ENCODE data around the gene SOX30. TPM values are rescaled to one million over a fixed set of nuclear protein-coding genes. Genes with fewer than 3 reads are reported as not detected.

SOX30 gene
- total RNA-seq, 1 donor from 2014 or later, result not detected

DNA sequence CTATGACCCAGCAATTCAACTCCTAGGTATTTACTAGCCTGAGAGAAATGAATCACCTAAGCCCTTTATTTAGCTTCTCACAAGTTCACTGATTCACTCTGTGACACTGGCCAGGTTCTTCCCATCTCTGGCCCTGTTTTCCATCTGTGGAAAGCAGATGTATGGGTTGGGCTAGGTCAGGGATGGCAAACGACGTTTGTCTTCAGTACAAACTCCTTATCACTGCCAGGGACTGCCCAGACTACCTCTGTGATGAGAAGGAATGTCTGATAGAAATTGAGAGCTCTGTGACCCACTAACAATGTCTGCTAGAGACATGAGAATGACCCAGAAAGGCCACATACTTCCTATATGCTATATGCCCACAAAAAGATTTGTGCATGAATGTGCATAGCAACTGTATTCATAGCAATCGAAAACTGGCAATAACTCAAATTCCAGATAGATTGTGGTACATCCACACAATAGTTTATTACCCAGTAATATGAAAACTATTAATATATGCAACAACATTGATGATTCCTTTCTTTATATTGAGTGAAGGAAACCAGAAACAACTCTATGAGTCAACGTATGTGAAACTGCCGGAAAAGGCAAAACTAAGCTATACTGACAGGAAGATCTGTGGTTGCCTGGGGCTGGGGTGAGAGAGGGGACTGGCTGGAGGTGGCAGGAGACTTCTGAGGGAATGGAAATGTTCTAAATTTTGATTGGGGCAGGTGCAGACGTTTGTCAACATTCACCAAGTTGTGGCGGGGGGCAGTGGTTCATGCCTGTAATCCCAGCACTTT lies 44.7 kb downstream of the SOX30 start:
- peak; percentile 35 to 64 for DNase-seq (ENCODE audit: low read depth in 2 of 2)

DNA sequence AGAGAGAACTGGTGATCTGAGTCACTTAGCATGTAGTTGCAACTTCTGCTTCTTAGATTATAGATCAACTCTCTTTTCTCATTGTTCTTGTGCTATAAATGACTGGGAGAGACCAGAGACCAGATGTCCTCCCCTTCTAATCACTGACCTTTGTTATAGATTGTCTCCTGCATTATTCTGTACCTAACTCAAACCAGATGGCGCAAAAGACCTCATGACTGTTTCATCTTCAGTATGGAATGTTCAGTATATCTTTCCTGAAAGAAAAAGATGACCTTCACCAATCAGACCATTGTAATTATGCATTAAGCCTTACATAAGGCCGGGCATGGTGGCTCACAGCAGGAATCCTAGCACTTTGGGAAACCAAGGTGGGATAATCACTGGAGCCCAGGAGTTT lies 46.2 kb downstream of the SOX30 start:
- DNase-seq (ENCODE audit: low read depth in 2 of 2), result no peak

DNA sequence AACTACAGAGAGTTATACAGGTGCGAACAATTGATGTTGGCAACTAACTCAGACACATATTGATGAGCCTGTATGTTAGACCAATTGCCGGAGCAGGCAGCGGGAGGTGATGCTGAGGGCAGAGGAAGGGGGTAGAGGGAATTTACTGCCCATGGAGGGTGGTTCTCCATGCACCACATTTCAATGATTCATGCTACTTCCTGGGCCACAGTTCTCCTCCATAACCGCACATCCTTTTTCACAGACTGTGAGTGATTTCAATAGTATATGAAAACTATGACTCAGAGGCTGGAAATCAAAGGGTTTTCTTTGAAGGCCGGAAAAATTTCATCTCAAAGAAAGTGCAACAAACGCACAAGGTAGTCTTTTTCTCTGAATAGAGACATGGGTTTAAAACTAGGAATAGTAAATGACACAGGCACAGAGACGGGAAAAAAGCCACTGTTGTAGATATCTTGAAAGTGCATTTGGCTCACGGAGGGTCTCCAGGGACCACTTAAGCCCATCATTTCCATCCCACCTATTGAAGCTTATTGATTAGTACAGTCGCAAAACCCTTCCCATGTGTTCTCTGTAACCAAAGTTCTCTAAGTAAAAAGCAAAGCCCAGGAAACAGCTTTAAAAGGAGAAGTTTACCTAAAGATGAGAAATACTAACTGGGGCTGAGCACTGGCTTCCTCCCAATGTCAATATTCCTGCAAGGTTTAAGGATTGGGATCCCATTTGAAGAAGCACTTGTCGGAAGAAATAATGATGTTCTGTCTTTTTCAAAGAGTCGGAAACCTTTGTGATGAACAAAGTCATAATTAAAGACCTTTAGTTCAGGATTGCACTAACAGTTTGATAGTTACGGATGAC lies 48.7 kb downstream of the SOX30 start:
- peak in 1 of 2 donors; percentile 91 for DNase-seq (ENCODE audit: low read depth in 2 of 2)

DNA sequence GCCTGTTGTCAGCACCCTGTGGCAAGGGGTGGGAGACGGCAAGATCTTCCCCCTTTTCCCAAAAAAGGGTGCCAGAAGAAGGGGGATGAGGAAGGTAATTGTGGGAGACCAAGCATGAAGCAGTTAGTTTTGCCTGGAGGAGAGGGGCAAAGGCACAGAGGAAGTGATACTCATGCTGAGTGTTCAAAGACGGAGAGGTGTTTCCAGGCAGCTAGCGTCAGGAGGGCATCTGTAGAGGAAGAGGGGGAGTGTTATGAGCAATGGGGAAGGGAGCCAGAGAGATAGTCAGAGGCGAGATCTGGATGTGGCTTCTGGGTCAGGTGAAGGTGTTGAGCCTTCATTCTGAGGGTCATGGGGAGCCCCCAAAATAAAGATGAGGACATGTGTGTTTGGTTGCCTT lies 49.7 kb downstream of the SOX30 start:
- DNase-seq (ENCODE audit: low read depth in 2 of 2), result peak in 1 of 2 donors; percentile 69

DNA sequence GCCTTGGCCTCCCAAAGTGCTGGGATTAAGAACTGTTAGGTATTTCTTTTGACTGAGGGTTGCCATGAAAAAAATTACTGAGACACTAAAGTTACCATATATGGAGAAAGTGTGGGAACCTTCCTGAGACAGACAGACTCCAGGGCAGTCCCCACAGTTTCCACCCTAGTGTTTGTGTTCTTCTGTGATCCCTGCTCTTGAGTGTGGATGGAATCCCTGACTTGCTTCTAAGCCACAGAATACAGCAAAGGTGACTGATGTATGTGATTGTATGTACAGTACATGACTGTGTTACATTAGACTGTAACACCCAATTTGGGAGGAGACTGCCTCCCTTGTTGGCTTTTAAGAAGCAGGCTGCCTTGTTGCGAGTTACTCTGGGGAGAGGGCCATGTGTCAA lies 52.0 kb downstream of the SOX30 start:
- no peak for DNase-seq (ENCODE audit: low read depth in 2 of 2)

DNA sequence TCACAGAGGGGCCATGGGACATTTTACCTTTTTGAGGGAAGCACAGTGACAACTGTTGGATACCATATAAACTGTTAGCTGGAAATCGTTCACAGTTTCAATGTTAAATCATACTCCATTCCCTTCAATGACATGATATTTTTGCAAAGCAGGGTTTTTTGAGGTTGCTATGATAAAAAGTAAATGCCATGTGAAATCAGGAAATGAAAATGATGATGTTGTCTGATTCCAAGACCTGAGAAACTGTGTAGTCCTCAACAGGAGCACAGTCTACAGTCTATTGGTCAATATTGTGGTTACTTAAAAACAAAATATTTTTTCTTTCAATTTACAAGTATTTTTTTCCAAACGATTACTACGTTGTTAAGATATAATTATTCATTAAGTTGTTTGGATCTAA lies 52.7 kb downstream of the SOX30 start:
- no peak for DNase-seq (ENCODE audit: low read depth in 2 of 2)

DNA sequence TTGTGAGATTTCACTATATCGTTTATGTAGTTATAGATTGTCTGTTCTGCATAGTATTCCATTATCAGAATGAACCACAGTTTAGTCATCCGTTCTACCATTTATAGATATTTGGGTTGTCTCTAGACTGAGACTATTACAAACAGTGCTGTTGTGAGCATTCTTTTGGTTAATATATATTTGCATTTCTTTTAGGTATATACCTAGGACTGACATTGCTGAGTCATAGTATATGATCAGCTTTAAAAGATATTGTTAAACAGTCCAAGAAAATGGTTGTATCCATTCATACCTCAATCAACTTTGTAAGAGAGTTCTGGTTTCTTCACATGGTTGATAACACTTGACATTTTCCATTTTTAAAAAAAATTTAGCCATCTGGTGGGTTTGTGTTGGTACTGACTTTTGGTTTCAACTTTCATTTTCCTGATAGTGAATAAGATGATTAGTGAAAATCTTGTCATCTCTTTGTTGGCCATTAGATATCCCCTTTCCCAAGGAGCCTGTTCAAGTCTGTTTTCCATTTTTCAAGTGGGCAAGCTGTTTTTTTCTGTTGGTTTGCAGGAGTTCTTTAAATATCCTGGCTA lies 53.8 kb downstream of the SOX30 start:
- no peak for DNase-seq (ENCODE audit: low read depth in 2 of 2)

DNA sequence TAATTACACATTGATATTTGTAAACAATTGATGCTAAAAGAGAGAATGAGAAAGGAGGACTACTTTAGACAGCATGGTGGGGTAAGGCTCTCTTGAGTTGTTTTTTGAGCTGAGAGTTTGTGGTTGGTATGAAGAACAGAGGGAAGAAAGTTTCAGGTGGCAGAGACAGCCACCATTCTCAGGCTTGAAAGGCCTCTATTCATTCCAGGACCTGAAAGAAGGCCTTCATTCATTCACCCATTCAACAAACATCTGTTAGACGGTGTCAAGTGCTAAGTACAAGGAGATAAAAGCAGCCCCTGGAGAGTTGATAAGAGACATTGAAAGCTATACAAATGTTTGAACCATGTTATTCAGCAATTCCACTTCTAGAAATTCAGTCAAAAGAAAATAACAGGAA lies 55.0 kb downstream of the SOX30 start:
- DNase-seq (ENCODE audit: low read depth in 2 of 2), result no peak

DNA sequence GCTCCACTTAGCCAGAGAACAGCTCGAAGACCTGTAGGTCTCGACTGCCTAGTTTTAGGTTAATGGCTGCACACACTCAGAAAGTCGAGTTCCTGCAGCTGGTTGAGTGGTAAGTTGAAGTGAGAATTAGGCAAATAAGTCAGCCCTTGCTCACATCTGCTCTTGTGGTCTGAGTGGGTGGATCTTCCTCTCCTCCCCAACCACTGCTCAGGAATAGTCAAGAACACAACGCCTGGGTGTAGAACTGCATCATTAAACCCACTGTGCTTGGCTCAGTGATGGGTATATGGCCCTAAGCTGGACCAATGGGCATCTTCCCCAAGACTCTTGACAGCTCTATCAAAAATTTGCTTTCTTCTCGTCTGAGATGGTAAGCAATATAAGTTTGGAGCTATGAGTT lies 55.8 kb downstream of the SOX30 start:
- no peak for DNase-seq (ENCODE audit: low read depth in 2 of 2)

DNA sequence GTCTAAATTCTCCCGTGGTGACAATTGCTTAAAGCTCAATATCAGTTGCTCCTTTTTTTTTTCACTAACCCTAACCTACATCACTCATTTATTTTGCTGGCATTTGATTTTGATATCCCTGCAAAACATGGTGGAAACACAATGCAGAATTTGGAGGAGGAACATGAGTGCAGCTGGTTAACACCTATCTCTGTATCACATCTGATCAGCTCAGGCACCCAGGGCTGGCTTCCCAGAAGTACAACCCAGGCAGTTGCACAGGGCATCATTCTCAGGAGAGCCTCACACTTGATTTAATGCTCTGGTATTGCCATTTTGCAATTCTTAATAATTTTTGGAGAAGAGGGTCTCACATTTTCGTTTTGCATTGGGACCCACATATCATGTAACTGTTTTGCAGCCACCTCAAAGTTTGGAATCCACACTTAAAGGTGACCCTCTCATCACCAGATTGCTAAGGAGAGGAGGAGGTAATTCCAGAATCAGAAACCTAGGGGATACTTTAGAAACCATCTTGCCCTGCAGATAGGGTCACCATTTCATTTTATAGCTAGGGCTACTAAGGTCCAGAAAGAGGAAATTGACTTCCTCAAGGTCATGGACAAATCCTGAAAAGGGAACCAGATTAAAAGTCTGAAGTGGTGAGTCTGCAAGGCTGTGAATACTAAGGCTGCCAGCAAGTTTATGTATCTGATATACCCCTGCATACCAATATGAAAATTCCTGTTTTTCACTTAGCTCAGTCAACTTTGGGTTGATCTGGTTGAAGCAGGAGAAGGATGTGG lies 57.4 kb downstream of the SOX30 start:
- DNase-seq (ENCODE audit: low read depth in 2 of 2), result no peak

DNA sequence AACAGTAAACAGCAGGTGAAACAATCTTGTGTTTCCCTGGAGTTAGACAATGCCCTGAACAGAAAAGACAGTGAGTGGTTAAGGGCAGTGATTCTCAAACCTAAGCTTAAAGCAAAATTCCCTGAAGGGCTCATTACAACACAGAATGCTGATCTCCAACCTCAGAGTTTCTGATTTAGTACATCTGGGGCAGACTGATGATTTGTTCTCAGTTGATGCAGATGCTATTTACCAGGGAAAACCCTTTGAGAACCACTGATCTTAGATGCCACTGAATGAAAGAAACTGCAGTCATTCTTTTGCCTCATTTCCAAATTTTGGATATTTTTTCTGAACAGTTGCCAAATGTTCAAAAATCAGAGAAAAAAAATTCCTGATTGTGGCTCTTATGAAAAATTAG lies 58.0 kb downstream of the SOX30 start:
- DNase-seq (ENCODE audit: low read depth in 2 of 2), result no peak

DNA sequence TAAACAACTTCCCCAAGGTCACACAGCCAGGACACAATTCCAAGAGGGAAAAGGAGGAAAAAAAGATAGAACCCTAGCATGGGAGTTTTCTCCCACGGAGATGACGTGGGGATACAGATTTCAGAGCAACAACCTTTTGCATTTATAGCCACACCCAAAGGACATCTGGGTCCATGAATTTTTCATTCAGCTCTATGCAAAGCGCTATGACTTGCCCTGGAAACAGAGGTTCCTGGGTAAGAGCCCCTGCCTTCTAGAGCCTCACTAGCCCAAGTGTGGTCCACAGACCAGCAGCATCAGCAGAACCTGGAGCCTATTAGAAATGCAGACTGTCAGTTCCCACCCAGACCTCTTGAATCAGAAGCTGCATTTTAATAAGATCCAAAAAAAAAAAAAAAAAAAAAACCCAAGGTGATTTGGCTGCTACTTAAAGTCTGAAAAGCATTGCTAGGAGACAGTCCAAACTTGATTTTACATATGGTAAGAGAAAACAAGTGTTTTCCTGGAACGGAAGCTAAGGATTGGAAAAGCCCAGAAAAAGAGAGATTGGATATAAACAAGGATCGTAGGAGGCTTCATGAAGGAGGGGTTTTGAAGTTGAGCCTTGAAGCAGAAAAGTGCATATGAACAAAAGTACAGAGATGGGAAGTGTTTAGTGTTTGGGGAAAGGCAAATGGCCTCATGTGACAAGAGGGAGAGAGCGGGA lies 59.0 kb downstream of the SOX30 start:
- DNase-seq (ENCODE audit: low read depth in 2 of 2), result peak in 1 of 2 donors; percentile 37

DNA sequence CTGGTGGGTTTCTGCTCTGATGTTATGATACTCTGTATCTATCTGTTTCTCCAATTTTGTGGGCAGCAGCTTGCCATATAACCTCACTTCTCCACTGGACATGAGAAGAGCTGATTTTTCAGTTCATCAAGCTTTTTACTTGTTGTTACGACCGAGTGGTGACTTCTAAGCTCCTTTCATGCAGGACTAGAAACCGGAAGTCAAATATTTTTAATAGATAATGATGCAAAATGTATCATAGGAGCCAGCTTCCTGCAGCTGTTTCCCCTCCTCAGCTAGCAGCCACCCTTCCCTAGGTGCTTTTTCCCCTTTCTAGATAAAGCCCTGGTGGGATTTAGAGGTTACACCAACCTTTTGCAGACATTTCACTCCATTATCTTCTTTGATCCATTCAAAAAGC lies 59.6 kb downstream of the SOX30 start:
- DNase-seq (ENCODE audit: low read depth in 2 of 2), result peak; percentile 81 to 90

DNA sequence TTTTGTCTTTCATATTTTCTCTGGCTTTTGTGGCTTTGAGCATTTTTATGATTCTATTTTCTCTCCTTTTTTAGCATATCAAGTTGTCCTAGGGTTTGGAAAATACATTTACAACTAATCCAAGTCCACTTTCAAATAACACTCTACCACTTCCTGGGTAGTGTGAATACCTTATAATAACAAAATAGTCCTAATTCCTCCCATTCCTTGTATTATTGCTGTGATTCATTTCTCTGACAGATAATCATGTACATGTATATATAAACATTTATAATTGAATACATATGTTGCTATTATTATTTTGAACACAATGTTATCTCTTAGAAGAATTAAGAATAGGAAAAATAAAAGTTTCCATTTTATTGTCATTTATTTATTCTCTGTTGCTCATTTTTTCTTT lies 61.8 kb downstream of the SOX30 start:
- DNase-seq (ENCODE audit: low read depth in 2 of 2), result no peak

DNA sequence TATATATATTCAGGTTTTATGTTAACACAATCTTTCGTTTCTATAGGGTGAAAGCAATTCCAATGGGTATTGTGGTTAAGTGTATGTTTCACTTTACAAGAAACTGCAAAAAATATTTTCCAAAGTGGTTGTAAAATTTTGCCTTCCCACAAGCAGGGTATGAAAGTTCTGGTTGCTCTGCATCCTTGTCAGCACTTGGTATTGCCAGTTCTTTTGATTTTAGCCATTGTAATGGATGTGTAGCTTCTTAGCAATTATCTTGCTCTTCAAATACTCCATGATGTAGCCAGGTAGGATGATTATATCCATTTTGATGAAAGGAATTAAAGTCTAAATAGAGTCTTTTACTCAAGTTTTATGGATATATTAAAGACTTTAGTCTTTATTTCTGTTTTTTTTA lies 67.6 kb downstream of the SOX30 start:
- no peak for DNase-seq (ENCODE audit: low read depth in 2 of 2)

DNA sequence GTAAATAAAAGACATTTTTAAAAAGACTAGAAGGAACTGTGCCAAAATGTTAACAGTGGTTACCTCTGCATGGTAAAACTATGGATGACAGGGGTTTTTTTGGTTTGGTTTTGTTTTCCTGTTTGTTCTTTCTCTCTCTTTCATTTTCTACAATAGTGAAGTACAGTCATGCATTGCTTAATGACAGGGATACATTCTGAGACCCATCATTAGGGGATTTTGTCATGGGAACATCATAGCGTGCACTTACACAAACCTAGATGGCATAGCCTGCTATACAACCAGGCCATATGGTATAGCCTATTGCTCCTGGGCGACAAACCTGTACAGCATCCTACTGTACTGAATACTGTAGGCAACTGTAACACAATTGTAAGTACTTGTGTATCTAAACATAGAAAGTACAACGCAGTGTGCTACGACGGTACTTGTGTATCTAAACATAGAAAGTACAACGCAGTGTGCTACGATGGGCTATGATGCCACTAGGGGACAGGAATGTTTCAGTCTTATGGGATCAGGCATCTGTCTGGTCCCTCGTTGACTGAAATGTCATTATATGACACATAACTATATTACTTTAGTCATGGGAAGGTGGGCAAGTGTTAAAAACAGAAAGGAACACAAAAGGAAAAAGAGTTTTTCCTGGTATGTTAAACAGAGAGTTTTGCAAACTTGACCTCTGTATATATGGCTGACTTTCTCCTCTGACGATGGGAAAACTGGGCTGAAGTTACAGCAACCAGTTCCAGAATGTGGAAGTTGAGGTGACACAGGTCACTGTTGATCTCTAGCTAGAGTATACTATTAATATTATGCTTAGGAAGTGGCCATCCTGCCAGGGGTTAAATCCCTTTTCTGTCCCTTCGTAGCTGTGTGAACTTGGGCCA lies 69.3 kb downstream of the SOX30 start:
- peak in 1 of 2 donors; percentile 97 for DNase-seq (ENCODE audit: low read depth in 2 of 2)

DNA sequence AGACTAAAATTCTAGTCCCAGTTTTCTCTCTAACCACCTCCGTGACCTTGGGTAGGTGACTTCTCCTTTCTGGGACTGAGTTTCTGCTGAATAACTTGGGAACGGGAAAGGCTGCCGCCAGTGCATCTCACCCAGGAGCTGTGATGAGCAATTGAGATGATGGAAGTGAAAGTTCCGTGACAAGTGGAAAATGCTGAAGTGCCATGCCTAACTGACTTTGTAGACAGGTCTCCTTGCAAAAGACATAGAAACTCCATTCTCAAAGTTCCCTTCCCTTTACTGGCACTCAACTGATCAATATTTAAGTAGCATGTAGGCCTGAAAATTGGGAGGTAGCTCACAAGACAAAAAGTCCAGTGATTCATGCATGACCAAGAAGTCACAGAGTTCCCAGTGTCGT lies 70.3 kb downstream of the SOX30 start:
- peak in 1 of 2 donors; percentile 45 for DNase-seq (ENCODE audit: low read depth in 2 of 2)

DNA sequence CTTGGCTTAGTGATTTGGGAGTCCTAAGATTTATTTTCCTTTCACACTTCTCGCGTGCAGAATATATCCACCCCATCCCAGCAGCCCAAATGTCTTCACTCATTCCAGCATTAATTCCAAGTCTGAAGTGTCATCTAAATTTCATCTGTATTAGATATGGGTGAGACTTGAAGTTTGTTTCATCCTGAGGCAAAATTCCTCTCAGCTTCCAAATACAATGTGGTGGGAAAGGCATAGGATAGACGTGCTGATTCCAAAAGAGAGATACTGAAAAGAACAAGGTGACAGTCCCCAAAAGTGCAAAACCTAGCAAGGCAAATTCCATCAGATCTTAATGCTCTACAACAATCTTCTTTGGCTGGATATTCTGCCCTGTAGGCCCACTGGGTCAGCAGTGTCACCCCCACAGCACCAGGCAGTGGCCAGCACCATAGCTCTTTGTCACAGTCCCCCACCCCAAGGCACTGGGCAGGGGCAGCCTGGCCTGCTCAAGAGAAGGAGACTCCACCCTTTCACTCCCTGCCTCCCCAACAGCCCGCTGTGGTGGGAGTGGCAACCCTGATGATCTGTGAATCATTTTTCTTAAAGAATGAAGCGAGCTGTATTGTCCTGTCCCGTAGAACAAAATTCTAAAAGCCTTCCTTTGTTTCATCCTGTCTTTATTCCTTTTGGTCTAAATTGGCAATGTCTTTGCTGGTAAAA lies 74.0 kb downstream of the SOX30 start:
- DNase-seq (ENCODE audit: low read depth in 2 of 2), result no peak

DNA sequence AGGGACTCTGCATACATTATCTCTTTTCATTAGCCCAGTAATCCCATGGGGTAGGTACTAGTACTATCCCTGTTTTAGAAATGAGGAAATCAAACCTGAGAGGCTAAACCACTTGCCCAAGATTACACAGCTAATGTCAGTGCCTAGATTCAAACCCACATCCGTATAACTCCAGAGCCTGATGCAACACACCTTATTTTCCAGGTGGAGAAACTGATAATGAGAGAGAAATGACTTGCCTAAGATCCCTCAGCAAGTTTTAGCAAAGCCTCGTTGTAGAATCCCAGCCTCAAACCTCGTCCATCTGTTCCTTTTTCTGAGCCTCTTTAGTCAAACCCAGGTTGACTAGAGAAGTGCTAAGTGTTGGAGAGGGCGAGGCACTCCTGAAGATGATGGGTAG lies 75.6 kb downstream of the SOX30 start:
- no peak for DNase-seq (ENCODE audit: low read depth in 2 of 2)

All from lung microvascular endothelial cell (primary cell).